ENCODE results near the gene SWT1.

GRCh38 chr1:185224132-185224531 is 67.2 kb downstream of the SWT1 start:
- no peak for TF ChIP-seq CTCF (IDR thresholded peaks at IDR 0.05)
- no peak for TF ChIP-seq POLR2A (IDR thresholded peaks at IDR 0.05)
